GM18868 (cell line): ENCODE data around the gene ANKRD61.
"Not testable (repeated sequence)": the region's sequence is repeated elsewhere in the genome, so short reads cannot be mapped to it uniquely, and the experiment has no call there.

Experiments used
- ATAC-seq: cut with Tn5 transposase; IDR thresholded peaks from one replicate; pipeline ENCODE4 v1.9.1; 2021; ENCODE audit warnings: mild to moderate bottlenecking, moderate library complexity; ENCODE audit not compliant: unreplicated experiment

Gene ANKRD61

GRCh38 chr7:6028563-6028962, 2.6 kb upstream of the ANKRD61 start:
- ATAC-seq = no peak

GRCh38 chr7:6031567-6031966, 391 bp downstream of the ANKRD61 start:
- ATAC-seq = no peak

- no peak for ATAC-seq
Observed at GRCh38 chr7:6032167-6032566, 991 bp downstream of the ANKRD61 start.

- no peak for ATAC-seq
Observed at GRCh38 chr7:6032641-6033040, 1.5 kb downstream of the ANKRD61 start.

DNA sequence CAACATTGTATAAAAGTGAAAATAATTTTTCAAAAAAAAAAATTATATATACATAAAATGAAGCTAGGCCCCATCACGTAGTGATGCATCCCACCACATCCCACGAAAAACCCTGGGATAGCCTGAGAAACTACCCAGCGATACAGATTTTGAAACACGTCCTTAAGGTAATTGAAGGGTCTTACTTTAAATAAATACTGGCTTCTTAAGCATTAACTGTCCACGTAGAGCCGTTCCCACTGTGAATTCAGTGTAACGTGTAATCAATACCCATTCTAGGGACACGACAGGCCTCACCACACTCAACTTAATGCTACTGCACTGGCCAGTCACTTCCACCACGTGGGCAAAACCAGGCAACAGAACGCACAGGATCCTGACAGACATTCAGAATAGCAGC, 4.0 kb downstream of the ANKRD61 start:
- no peak for ATAC-seq

DNA sequence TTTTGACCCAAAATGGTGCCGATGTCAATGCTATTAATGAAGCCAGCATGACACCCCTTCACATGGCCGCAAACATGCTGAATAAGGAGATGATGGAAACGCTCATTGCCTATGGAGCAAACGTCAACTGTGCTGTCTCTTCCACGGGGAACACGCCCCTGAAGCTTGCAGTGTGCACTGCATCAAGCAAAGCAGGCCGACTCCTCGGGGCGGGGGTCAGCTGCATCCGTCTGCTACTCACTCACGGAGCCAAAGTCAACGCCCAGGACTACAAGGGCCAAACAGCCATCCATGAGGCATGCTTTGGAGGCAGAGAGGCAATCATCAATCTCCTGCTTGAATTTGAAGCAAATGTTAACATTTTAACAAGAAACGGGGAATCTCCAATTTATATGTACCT, 4.5 kb downstream of the ANKRD61 start:
- no peak for ATAC-seq

- no peak for ATAC-seq
Observed at GRCh38 chr7:6049780-6050179, 18.6 kb downstream of the ANKRD61 start.

GRCh38 chr7:6051185-6051584, 20.0 kb downstream of the ANKRD61 start:
- ATAC-seq = not testable (repeated sequence)

DNA sequence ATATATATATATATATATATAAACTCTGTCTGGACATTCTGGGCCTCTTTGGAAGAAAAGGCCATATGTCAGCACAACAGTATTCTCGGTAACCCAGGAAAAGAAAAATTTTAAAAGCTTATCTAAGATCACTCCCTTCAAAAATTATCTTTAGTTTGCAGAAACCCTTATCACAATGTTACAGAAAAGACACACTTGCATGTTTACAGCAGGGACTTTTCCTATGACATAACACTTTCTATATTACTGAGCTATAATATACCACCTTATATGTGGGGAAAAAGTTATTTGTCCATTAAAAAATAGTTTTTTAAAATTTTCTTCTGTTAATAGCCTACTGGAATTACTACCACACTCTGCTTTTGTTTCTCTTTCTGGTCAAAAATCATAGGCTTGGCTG, 25.4 kb downstream of the ANKRD61 start:
- no peak for ATAC-seq

GRCh38 chr7:6057316-6058129, 26.3 kb downstream of the ANKRD61 start:
- ATAC-seq = no peak

DNA sequence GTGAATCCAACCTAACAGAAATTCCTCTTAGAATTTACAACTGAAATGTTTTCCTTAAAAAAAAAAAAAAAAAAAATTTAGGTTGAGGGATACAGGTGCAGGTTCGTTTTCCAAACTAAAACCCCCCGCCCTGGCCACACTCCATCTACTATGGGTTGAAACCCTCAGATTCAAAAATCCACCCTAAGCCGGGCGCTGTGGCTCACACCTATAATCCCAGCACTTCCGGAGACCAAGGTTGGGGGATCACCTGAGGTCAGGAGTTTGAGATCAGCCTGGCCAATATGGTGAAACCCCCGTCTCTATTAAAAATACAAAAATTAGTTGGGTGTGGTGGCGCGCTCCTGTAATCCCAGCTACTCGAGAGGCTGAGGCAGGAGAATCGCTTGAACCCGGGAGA, 28.8 kb downstream of the ANKRD61 start:
- not testable (repeated sequence) for ATAC-seq

DNA sequence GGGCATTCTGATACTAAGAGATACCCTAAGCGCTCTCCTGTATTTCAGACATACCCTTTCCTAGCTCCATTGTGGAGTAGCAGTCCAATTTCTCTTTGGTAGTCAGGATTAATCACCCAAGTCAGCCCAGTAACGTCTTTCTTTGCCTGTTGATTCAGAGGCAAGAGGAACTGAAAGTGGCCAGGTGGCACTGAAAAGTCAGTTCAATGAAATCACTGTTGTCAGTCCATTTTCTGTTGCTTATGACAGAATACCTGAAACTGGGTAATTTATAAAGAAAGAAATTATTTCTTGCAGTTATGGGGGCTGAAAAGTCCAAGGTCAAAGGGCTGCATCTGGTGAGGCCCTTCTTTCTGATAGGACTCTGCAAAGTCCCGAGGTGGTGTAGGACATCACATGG, 40.2 kb downstream of the ANKRD61 start:
- ATAC-seq = peak; percentile 86

GRCh38 chr7:6074612-6075380, 43.6 kb downstream of the ANKRD61 start:
- ATAC-seq = no peak

GRCh38 chr7:6078548-6078947, 47.4 kb downstream of the ANKRD61 start:
- ATAC-seq = no peak

DNA sequence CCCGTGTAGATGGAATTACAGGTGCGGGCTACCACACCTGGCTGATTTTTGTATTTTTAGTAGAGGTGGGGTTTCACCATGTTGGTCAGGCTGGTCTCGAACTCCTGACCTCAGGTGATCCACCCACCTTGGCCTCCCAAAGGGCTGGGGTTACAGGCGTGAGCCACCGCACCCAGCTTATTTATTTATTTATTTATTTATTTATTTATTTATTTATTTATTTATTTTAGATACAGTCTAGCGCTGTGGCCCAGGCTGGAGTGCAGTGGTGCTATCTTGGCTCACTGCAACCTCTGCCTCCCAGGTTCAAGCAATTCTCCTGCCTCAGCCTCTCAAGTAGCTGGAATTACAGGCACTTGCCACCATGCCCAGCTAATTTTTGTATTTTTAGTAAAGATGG, 51.9 kb downstream of the ANKRD61 start:
- ATAC-seq = not testable (repeated sequence)
